Cerebellar cortex (tissue), 1 donor: ENCODE measurements around the gene USH1C.

Experiments used
- DNase-seq: peaks from one replicate; pipeline ENCODE4 v3.0.0-alpha.2; 2015; ENCODE audit warnings: low spot score

Gene USH1C

GRCh38 chr11:17472467-17472866 lies 71.7 kb downstream of the USH1C start:
- DNase-seq: no peak

GRCh38 chr11:17471501-17471900 lies 72.7 kb downstream of the USH1C start:
- DNase-seq: no peak

GRCh38 chr11:17469998-17470397 lies 74.2 kb downstream of the USH1C start:
- no peak for DNase-seq

- no peak for DNase-seq
These were observed 76.1 kb downstream of the USH1C start for GRCh38 chr11:17468122-17468521.

- DNase-seq: no peak
These were observed 80.6 kb downstream of the USH1C start for GRCh38 chr11:17463546-17464174.

GRCh38 chr11:17462940-17463339 lies 81.3 kb downstream of the USH1C start:
- no peak for DNase-seq

- DNase-seq: no peak
These were observed 83.8 kb downstream of the USH1C start for GRCh38 chr11:17460406-17460805.

GRCh38 chr11:17459236-17459896 lies 84.8 kb downstream of the USH1C start:
- DNase-seq: no peak

- no peak for DNase-seq
These were observed 85.9 kb downstream of the USH1C start for GRCh38 chr11:17458268-17458667.

GRCh38 chr11:17457396-17458173 lies 86.6 kb downstream of the USH1C start:
- DNase-seq: peak; percentile 93

GRCh38 chr11:17452668-17453067 lies 91.5 kb downstream of the USH1C start:
- no peak for DNase-seq

- DNase-seq: no peak
These were observed 95.1 kb downstream of the USH1C start for GRCh38 chr11:17449158-17449557.

GRCh38 chr11:17446482-17446881 lies 97.7 kb downstream of the USH1C start:
- DNase-seq: no peak

GRCh38 chr11:17445240-17445795 lies 98.9 kb downstream of the USH1C start:
- DNase-seq: no peak

- no peak for DNase-seq
These were observed 100.1 kb downstream of the USH1C start for GRCh38 chr11:17443926-17444690.
